HG02884 (cell line): ENCODE results near the gene ZPLD1.

Experiments used
- ATAC-seq: cut with Tn5 transposase; IDR thresholded peaks from one replicate; pipeline ENCODE4 v1.9.1; 2021; ENCODE audit warnings: mild to moderate bottlenecking, moderate library complexity; ENCODE audit not compliant: unreplicated experiment

Gene ZPLD1

DNA sequence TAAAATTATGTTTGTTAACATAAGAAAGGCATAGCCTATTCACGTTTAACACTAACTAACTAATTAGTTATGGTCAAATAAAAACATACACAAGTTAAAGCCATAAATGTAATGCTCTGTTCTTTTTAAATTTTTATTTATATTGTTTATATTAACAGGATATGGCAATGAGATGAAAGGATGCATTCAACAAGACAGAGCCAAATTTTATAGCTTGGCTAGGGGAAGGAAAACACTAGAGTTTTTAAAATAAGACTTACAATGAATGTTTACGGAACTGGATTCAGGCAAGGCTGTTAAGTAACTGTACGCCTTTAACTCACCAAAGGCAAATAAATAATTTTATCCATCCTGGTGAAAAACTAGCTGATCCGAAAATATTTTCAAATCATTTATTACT, 86.4 kb downstream of the ZPLD1 start:
- no peak for ATAC-seq

DNA sequence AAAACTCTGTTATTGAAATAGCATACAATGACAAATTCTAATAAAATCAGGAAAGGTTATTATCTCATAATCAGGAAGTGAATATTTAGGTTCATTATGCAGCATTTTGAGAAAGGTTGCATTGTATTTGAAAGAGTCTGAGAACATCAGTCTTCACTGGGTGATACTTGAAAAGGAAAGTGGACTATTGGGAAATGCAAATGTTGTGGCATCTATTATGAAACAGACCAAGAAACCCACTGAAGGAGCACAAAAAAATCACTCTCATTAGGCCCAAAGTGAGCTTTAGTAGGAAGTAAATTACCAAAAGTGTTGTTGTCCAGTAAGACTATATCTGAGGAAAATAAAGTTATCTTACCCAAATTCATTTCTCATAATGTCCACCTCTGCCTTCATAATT, 90.8 kb downstream of the ZPLD1 start:
- ATAC-seq = peak; percentile 77

DNA sequence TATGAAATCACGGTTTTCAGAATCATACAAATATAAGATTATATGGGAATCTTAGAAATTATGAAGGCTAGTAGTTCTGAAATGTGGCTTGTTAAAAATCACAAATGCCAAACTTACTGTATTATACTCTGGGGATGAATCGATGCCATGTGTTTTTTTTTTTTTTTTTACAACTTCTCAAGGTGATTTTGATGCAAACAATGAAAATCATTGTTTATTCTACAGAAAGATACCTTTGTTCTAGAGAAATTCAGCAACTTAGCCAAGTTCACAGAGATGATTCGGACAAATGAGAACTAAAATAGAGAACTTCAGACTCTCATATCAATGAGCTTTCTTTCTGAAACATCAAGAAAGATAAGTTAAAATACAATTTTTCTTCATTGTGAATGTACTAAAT, 92.0 kb downstream of the ZPLD1 start:
- ATAC-seq = no peak

DNA sequence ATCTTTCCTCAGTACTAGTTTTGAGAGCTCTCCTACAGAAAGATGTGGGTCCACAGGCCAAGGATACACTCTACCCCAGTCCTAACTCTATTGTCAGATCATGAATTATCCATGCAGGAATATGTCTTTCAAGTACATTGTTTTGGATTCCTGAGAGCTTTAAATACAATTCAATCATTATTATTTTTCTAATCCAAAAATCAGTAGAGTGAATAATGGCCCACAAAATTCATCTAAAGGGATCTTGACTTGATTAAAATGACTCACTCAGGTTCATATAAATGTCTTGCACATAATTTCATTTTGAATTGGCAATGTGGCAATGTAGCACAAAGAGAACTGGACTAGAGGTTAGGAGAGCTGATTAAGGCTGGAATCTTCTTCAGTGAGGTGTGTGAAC, 93.9 kb downstream of the ZPLD1 start:
- ATAC-seq = no peak
